Suprapubic skin (tissue), 3 donors: ENCODE results near the gene SLC39A7.

Experiments
- CTCF ChIP-seq, 2 donors: fragments of 200-600 bp in 1 of 2; fragments of 450-650 bp in 1 of 2; sonication (generic) in 1 of 2; IDR thresholded peaks; one replicate each; pipeline ENCODE4 v1.5.1; 2016 to 2019; ENCODE audit warnings: antibody characterized with exemption in 2 of 2, mild to moderate bottlenecking in 1 of 2, moderate library complexity in 1 of 2
- EP300 ChIP-seq: sonication (generic); formaldehyde crosslinking; IDR thresholded peaks from one replicate; pipeline ENCODE4 v1.6.1; 2017; ENCODE audit warnings: antibody characterized with exemption
- POLR2A ChIP-seq, 2 donors: fragments of 450-650 bp; IDR thresholded peaks; one replicate each; pipeline ENCODE4 v1.6.1; 2017; ENCODE audit warnings: antibody characterized with exemption in 2 of 2, mild to moderate bottlenecking in 2 of 2, moderate library complexity in 2 of 2

GRCh38 chr6:33235221-33235634 lies 34.6 kb downstream of the SLC39A7 start:
- TF ChIP-seq CTCF (IDR thresholded peaks at IDR 0.05) (no peak), POLR2A (IDR thresholded peaks at IDR 0.05) (no peak), EP300 (no peak)
